Neutrophil (primary cell): Measurements from ENCODE around the gene FLT1.

Source experiments
- H3K27ac ChIP-seq: fragments of 200-600 bp; sonication (generic); 2 replicates; pipeline ENCODE4 v1.5.1; 2016; ENCODE audit warnings: mild to moderate bottlenecking, moderate library complexity
- H3K27me3 ChIP-seq: fragments of 200-600 bp; sonication (generic); 2 replicates; pipeline ENCODE4 v1.6.0; 2016; ENCODE audit warnings: mild to moderate bottlenecking
- H3K36me3 ChIP-seq: fragments of 200-600 bp; sonication (generic); 2 replicates; pipeline ENCODE4 v1.5.1; 2017
- H3K4me1 ChIP-seq, 2 experiments: fragments of 200-600 bp in 1 of 2; sonication (generic) in 1 of 2; 1 replicate in 1 of 2; 2 replicates in 1 of 2; pipeline versions ENCODE4 v1.5.1 to v1.6.1; 2013 to 2016; ENCODE audit warnings: low read depth in 1 of 2, low read length in 1 of 2, mild to moderate bottlenecking in 1 of 2, moderate library complexity in 1 of 2; ENCODE audit not compliant: control insufficient read depth in 1 of 2, insufficient read depth in 1 of 2
- H3K4me3 ChIP-seq, 2 experiments: fragments of 200-600 bp in 1 of 2; sonication (generic) in 1 of 2; 1 replicate in 1 of 2; 2 replicates in 1 of 2; pipeline ENCODE4 v1.5.1; 2013 to 2016; ENCODE audit warnings: low read depth in 1 of 2, low read length in 1 of 2, mild to moderate bottlenecking in 1 of 2, moderate library complexity in 1 of 2
- H3K9me3 ChIP-seq: fragments of 200-600 bp; sonication (generic); 2 replicates; pipeline ENCODE4 v1.5.1; 2016
- TF ChIP-seq, protein P1 (sequence below): fragments of 200-600 bp; sonication (generic); IDR thresholded peaks from 2 replicates; pipeline ENCODE4 v1.5.1; 2016; ENCODE audit warnings: antibody characterized with exemption

FLT1 gene

DNA sequence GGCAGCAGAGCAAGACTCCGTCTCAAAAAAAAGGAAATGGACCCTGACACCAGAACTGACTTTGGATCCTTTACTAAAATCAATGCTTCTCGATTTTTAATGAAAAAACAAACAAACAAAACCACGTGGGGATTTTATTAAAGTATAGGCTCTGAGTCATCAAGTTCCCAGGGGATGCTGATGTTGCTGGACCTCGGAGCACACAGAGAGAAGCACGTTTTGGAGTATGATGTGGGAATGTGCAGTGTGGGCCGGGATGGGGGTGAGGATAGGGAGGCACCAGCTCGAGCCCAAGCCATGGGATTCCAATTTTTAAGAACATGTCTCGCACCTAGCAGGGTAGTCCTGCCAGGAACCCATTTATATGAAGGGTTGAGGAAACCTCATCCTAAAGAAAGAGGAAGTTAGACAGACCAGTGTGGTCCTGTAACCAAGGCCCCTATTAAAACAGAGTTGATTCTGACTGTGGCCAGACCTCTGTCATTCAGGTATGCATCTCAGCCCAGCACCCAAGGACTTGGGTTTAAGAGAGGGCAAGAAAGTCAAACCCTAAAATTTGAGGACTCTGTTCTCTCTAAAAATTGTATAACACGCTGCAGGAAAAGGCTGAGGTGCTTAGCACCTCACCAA lies 6.4 kb downstream of the FLT1 start:
- H3K36me3 ChIP-seq = no peaks in the 10 kb centered on the region
- no peak overlapping the region for H3K4me3 ChIP-seq
- H3K4me1 ChIP-seq = peaks cover 23 to 25% of the 10 kb centered on the region in 2 experiments
- H3K9me3 ChIP-seq = no peaks in the 10 kb centered on the region
- peaks cover 78% of the 10 kb centered on the region for H3K27me3 ChIP-seq
- H3K27ac ChIP-seq = no peak overlapping the region
- TF ChIP-seq, protein P1, sequence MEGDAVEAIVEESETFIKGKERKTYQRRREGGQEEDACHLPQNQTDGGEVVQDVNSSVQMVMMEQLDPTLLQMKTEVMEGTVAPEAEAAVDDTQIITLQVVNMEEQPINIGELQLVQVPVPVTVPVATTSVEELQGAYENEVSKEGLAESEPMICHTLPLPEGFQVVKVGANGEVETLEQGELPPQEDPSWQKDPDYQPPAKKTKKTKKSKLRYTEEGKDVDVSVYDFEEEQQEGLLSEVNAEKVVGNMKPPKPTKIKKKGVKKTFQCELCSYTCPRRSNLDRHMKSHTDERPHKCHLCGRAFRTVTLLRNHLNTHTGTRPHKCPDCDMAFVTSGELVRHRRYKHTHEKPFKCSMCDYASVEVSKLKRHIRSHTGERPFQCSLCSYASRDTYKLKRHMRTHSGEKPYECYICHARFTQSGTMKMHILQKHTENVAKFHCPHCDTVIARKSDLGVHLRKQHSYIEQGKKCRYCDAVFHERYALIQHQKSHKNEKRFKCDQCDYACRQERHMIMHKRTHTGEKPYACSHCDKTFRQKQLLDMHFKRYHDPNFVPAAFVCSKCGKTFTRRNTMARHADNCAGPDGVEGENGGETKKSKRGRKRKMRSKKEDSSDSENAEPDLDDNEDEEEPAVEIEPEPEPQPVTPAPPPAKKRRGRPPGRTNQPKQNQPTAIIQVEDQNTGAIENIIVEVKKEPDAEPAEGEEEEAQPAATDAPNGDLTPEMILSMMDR = no peak

DNA sequence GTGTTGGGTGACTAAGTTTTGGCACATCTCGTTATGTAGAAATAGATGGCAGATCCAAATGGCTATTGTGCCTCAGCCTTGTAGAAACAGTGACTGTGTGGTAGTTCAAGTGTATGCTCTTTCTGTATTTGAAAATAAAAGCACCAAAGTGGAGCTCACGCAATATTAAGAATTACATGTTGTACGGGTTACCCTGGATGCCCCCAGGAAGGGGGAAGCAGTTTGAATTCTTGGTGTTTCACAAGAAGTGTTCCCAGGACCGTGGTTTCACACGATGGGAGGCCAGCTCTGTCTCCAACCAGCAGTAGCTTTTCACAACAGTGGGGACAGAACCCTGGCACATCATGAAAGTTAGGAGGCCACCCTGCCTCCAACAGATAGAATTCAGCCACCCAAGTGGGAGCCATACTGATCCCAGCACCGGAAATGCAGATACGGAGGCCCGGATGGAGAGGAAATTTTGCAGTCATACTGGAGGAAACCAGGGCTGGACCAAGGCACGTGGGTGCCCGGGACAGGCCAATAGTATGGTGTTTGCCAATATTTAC lies 8.9 kb downstream of the FLT1 start:
- Histone ChIP-seq H3K4me3 (no peak overlapping the region), H3K9me3 (no peaks in the 10 kb centered on the region), H3K4me1 (peaks cover 23 to 24% of the 10 kb centered on the region in 2 experiments), H3K27me3 (peaks cover 78% of the 10 kb centered on the region), H3K36me3 (no peaks in the 10 kb centered on the region), H3K27ac (no peak overlapping the region)
- TF ChIP-seq, protein P1 = no peak

DNA sequence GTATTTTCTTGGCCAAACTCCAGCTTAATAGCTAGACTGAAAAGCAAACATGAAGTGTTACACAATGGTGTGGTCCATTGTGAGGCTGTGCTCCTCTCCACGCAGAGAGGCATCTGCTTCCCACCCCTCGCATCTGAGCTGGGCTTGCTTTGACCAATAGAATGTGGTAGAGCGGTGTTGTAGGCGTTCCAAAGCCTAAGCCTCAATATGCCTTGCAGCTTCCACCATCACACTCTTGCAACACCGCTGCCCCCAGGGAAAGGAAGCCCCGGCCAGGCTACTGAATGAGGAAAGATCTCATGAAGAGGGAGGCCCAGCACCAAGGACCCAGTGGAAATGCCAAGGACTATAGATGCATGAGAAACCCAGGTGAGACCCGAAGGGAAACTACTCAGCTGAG lies 9.4 kb downstream of the FLT1 start:
- H3K27ac ChIP-seq = no peak overlapping the region
- TF ChIP-seq, protein P1 = no peak
- H3K4me1 ChIP-seq = peaks cover 23 to 24% of the 10 kb centered on the region in 2 experiments
- H3K36me3 ChIP-seq = no peaks in the 10 kb centered on the region
- H3K27me3 ChIP-seq = peaks cover 78% of the 10 kb centered on the region
- no peak overlapping the region for H3K4me3 ChIP-seq
- H3K9me3 ChIP-seq = no peaks in the 10 kb centered on the region

DNA sequence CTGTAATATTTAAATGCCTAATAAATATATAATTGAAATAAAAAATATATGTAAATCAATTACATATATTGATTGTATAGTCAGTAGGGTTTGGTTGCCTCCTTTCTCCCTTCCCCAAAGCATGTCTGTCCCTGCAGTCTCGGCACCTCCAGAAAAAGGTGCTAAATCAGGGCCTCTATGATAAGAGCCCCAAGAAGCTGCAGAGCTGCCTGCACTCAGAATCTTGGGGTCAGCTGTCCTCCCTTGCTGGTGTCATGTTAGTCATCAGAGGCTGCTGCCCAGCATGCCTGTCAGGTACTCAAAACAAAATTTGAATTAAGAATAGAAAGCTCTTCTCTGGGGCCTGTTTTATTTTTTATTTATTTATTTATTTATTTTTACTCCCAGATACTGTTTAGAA lies 9.8 kb downstream of the FLT1 start:
- no peak overlapping the region for H3K4me3 ChIP-seq
- no peaks in the 10 kb centered on the region for H3K36me3 ChIP-seq
- no peak overlapping the region for H3K27ac ChIP-seq
- peaks cover 76% of the 10 kb centered on the region for H3K27me3 ChIP-seq
- peaks cover 19 to 20% of the 10 kb centered on the region in 2 experiments for H3K4me1 ChIP-seq
- H3K9me3 ChIP-seq = no peaks in the 10 kb centered on the region
- TF ChIP-seq, protein P1 = no peak

DNA sequence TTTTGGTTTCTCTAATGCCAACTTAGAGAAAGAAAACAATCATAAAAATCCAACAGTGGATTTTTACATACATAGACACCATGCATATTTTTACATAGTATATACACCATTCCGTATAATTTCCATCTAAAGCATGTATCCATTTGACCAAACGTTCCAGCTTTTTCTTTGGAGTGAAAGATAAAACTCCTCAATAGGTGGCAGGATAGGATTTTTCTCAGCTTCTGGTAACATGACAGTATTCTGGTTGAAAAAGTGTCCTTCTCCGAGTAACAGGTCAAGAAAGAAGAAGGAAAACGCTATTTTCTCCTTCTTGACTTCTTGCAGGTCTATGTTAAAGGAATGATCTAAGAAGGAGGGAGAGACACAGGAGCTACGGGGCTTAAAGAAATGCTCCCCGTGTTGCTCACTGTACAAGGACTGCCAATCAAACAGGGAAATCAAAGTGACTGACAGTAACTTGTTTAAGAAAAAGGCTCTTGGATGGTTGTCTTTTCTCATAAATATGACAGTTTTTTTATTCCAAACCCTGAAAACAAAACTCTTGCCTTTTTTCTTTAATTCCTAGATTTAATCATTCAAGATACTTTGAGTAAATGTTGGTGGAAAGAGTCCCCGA lies 11.5 kb downstream of the FLT1 start:
- no peaks in the 10 kb centered on the region for H3K9me3 ChIP-seq
- H3K36me3 ChIP-seq = no peaks in the 10 kb centered on the region
- TF ChIP-seq, protein P1 = no peak
- H3K4me3 ChIP-seq = no peak overlapping the region
- no peak overlapping the region for H3K27ac ChIP-seq
- H3K4me1 ChIP-seq = peaks cover 6 to 9% of the 10 kb centered on the region in 2 experiments
- H3K27me3 ChIP-seq = peaks cover 76% of the 10 kb centered on the region
